ENCODE data around the gene ARF3. TPM values are rescaled to one million over a fixed set of nuclear protein-coding genes. Genes with fewer than 3 reads are reported as not detected.

The ARF3 gene
- polyA plus RNA-seq, 1 donor (not counting 4 experiments of a cell fraction or from before 2014, with no cell fraction given), result 236 TPM

DNA sequence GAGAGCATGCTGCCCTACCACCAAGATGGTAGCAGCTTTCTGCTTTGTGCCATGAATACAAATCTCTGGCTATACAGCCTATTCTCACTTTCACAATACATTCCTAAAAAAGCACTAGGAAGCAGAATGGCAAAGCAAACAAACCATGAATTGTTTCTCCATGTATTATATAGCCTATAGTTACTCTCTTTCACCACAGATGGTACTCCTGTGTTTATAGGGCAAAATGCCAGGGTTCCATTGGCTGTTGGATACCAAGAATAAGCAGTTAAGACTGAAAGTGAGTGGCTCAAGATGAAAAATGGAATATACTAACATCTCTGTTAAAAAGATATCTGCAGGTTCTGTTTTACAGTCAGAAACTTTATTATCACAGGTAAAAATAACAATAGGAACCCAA is 11.1 kb downstream of the ARF3 start:
- dilution Hi-C loops (cut with MboI; ENCODE audit: extremely low pct_ligation_motif_present, low sequenced_read_pairs), result no loop called here
- Histone ChIP-seq H3K36me3 (ENCODE audit: control insufficient read depth in 2 of 2, extremely low read depth in 1 of 2, insufficient read depth in 2 of 2, low read length in 2 of 2) (peaks cover 5 to 13% of the 10 kb centered on the region in 2 experiments), H3K4me3 (ENCODE audit: control insufficient read depth in 2 of 3, extremely low read depth in 1 of 3, insufficient read depth in 2 of 3, low read depth in 1 of 3, low read length in 3 of 3) (no peak overlapping the region), H2AFZ (ENCODE audit: control insufficient read depth, low read length) (no peak overlapping the region), H3K9ac (ENCODE audit: control insufficient read depth, extremely low read depth, insufficient read depth, low read length) (no peak overlapping the region), H3K9me1 (ENCODE audit: control insufficient read depth, extremely low read depth, insufficient read depth, low read length) (no peaks in the 10 kb centered on the region), H3K4me2 (ENCODE audit: control insufficient read depth, extremely low read depth, insufficient read depth, low read depth, low read length) (no peak overlapping the region), H3K79me2 (ENCODE audit: control insufficient read depth, insufficient read depth, low read length) (peaks cover 79% of the 10 kb centered on the region), H3K27me3 (ENCODE audit: control insufficient read depth, extremely low read depth, insufficient read depth, low read length) (no peaks in the 10 kb centered on the region), H3K27ac (ENCODE audit: control insufficient read depth, insufficient read depth, low read length) (no peak overlapping the region), H3K9me3 (ENCODE audit: control insufficient read depth, low read depth, low read length) (no peaks in the 10 kb centered on the region), H3K4me1 (ENCODE audit: control insufficient read depth, extremely low read depth, insufficient read depth, low read length) (peaks cover 18% of the 10 kb centered on the region), H4K20me1 (ENCODE audit: control insufficient read depth, extremely low read depth, insufficient read depth, low read length) (peaks cover 18% of the 10 kb centered on the region)
- TF ChIP-seq, protein P1, sequence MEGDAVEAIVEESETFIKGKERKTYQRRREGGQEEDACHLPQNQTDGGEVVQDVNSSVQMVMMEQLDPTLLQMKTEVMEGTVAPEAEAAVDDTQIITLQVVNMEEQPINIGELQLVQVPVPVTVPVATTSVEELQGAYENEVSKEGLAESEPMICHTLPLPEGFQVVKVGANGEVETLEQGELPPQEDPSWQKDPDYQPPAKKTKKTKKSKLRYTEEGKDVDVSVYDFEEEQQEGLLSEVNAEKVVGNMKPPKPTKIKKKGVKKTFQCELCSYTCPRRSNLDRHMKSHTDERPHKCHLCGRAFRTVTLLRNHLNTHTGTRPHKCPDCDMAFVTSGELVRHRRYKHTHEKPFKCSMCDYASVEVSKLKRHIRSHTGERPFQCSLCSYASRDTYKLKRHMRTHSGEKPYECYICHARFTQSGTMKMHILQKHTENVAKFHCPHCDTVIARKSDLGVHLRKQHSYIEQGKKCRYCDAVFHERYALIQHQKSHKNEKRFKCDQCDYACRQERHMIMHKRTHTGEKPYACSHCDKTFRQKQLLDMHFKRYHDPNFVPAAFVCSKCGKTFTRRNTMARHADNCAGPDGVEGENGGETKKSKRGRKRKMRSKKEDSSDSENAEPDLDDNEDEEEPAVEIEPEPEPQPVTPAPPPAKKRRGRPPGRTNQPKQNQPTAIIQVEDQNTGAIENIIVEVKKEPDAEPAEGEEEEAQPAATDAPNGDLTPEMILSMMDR (optimal IDR thresholded peaks at IDR 0.05 in 1 of 3, IDR thresholded peaks at IDR 0.05 in 1 of 3, conservative IDR thresholded peaks at IDR 0.05 in 1 of 3; ENCODE audit: extremely low read depth in 1 of 3, insufficient read depth in 2 of 3, low read length in 3 of 3), result no peak
- no peak for TF ChIP-seq EZH2 (IDR thresholded peaks at IDR 0.05; ENCODE audit: low read length)
- DNase-seq (ENCODE audit: low read depth, low spot score) (no peak), FAIRE-seq (no peak)

DNA sequence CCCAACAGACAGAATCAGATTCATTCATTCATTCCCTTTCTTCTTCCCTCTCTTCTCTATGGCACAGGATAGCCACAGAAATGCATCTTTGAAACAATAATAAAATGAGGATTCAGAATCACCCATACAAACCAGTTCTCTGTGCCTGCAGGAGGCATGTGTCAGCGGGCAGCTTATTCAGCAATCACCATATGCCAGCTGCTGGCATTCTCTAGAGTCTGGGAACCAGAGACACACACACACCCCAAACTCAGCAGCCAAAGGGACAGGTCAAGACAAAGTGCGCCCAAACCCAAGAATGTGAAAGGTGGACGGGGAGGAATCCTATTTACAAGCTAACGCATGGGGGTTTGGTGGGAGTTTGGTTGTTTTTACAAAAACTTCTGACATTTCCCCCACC is 14.1 kb downstream of the ARF3 start:
- dilution Hi-C loops (cut with MboI; ENCODE audit: extremely low pct_ligation_motif_present, low sequenced_read_pairs), result no loop called here

More for the DNA sequence above, 14.1 kb downstream of the ARF3 start:
- Histone ChIP-seq H3K27me3 (ENCODE audit: control insufficient read depth, extremely low read depth, insufficient read depth, low read length) (no peaks in the 10 kb centered on the region), H3K4me1 (ENCODE audit: control insufficient read depth, extremely low read depth, insufficient read depth, low read length) (peaks cover 18% of the 10 kb centered on the region), H2AFZ (ENCODE audit: control insufficient read depth, low read length) (no peak overlapping the region), H3K36me3 (ENCODE audit: control insufficient read depth in 2 of 2, extremely low read depth in 1 of 2, insufficient read depth in 2 of 2, low read length in 2 of 2) (peaks cover 28 to 34% of the 10 kb centered on the region in 2 experiments), H3K9me1 (ENCODE audit: control insufficient read depth, extremely low read depth, insufficient read depth, low read length) (no peaks in the 10 kb centered on the region), H3K9me3 (ENCODE audit: control insufficient read depth, low read depth, low read length) (no peaks in the 10 kb centered on the region), H4K20me1 (ENCODE audit: control insufficient read depth, extremely low read depth, insufficient read depth, low read length) (peaks cover 17% of the 10 kb centered on the region), H3K9ac (ENCODE audit: control insufficient read depth, extremely low read depth, insufficient read depth, low read length) (no peak overlapping the region), H3K79me2 (ENCODE audit: control insufficient read depth, insufficient read depth, low read length) (peaks cover 56% of the 10 kb centered on the region), H3K27ac (ENCODE audit: control insufficient read depth, insufficient read depth, low read length) (no peak overlapping the region), H3K4me3 (ENCODE audit: control insufficient read depth in 2 of 3, extremely low read depth in 1 of 3, insufficient read depth in 2 of 3, low read depth in 1 of 3, low read length in 3 of 3) (no peak overlapping the region), H3K4me2 (ENCODE audit: control insufficient read depth, extremely low read depth, insufficient read depth, low read depth, low read length) (peak overlapping the region; percentile 51)
- no peak for DNase-seq (ENCODE audit: low read depth, low spot score)
- TF ChIP-seq, protein P1 (optimal IDR thresholded peaks at IDR 0.05 in 1 of 3, IDR thresholded peaks at IDR 0.05 in 1 of 3, conservative IDR thresholded peaks at IDR 0.05 in 1 of 3; ENCODE audit: extremely low read depth in 1 of 3, insufficient read depth in 2 of 3, low read length in 3 of 3), result no peak
- no peak for TF ChIP-seq EZH2 (IDR thresholded peaks at IDR 0.05; ENCODE audit: low read length)
- FAIRE-seq, result peak; percentile 69
